Stimulated activated CD4-positive, alpha-beta T cell treated with anti-CD3 and anti-CD28 coated beads, Interleukin-12 subunit alpha, Interleukin-12 subunit beta, amount 100 ng/mL, for 48 hours (primary cell): ENCODE data around the gene RRH.
"Not testable (repeated sequence)": the region's sequence is repeated elsewhere in the genome, so short reads cannot be mapped to it uniquely, and the experiment has no call there.

ENCODE experiments used
- DNase-seq, 3 donors: peaks; one replicate each; pipeline ENCODE4 v3.0.0-alpha.2; 2020; ENCODE audit warnings: low read depth in 2 of 3, low spot score in 1 of 3

RRH gene

GRCh38 chr4:109827672-109828071 lies at the start of gene RRH:
TSS of gene RRH (plus strand) at chr4:109827972. CDS start at chr4:109828028, 56 bp downstream.
- DNase-seq, result no peak

- not testable (repeated sequence) for DNase-seq
Measured at GRCh38 chr4:109782092-109782491, 45.7 kb upstream of the RRH start.

GRCh38 chr4:109786846-109787245 lies 40.9 kb upstream of the RRH start:
- no peak for DNase-seq

GRCh38 chr4:109787807-109788206 lies 40.0 kb upstream of the RRH start:
- no peak for DNase-seq

- DNase-seq, result no peak
Measured at GRCh38 chr4:109795059-109795458, 32.7 kb upstream of the RRH start.

GRCh38 chr4:109798866-109799265 lies 28.9 kb upstream of the RRH start:
- no peak for DNase-seq

- DNase-seq, result no peak
Measured at GRCh38 chr4:109801099-109801789, 26.5 kb upstream of the RRH start.

GRCh38 chr4:109801895-109802319 lies 25.9 kb upstream of the RRH start, which contains the start of gene CFI:
TSS of gene CFI (minus strand) at chr4:109801999. CDS start at chr4:109801971, 28 bp downstream.
- DNase-seq, result no peak

- peak in 1 of 3 donors; percentile 8 for DNase-seq
Measured at GRCh38 chr4:109803924-109804571, 23.7 kb upstream of the RRH start.

GRCh38 chr4:109809655-109810054 lies 18.1 kb upstream of the RRH start:
- DNase-seq, result no peak

GRCh38 chr4:109810552-109811387 lies 17.0 kb upstream of the RRH start:
- DNase-seq, result no peak

GRCh38 chr4:109811707-109812106 lies 16.1 kb upstream of the RRH start:
- no peak for DNase-seq

GRCh38 chr4:109815151-109816081 lies 12.4 kb upstream of the RRH start, which contains the start of gene GAR1:
TSS of gene GAR1 (plus strand) at chr4:109815762. CDS start at chr4:109816165, 403 bp downstream.
- DNase-seq, result peak; percentile 83 to 85 (median 85)

- DNase-seq, result peak; percentile 14 to 34 (median 21)
Measured at GRCh38 chr4:109816082-109816442, 11.7 kb upstream of the RRH start.

- DNase-seq, result no peak
Measured at GRCh38 chr4:109816894-109817293, 10.9 kb upstream of the RRH start.

GRCh38 chr4:109818268-109818667 lies 9.5 kb upstream of the RRH start:
- no peak for DNase-seq

- DNase-seq, result no peak
Measured at GRCh38 chr4:109820563-109820962, 7.2 kb upstream of the RRH start.

- no peak for DNase-seq
Measured at GRCh38 chr4:109821185-109821584, 6.6 kb upstream of the RRH start.

- DNase-seq, result no peak
Measured at GRCh38 chr4:109826719-109827118, 1.1 kb upstream of the RRH start.

- no peak for DNase-seq
Measured at GRCh38 chr4:109833756-109834155, 6.0 kb downstream of the RRH start.

GRCh38 chr4:109836985-109837384 lies 9.2 kb downstream of the RRH start:
- DNase-seq, result no peak
